ENCODE data around the gene CDC14A. TPM values are rescaled to one million over a fixed set of nuclear protein-coding genes. Genes with fewer than 3 reads are reported as not detected.

Gene CDC14A
- total RNA-seq, 1 donor from 2014 or later, result 12.9 TPM

DNA sequence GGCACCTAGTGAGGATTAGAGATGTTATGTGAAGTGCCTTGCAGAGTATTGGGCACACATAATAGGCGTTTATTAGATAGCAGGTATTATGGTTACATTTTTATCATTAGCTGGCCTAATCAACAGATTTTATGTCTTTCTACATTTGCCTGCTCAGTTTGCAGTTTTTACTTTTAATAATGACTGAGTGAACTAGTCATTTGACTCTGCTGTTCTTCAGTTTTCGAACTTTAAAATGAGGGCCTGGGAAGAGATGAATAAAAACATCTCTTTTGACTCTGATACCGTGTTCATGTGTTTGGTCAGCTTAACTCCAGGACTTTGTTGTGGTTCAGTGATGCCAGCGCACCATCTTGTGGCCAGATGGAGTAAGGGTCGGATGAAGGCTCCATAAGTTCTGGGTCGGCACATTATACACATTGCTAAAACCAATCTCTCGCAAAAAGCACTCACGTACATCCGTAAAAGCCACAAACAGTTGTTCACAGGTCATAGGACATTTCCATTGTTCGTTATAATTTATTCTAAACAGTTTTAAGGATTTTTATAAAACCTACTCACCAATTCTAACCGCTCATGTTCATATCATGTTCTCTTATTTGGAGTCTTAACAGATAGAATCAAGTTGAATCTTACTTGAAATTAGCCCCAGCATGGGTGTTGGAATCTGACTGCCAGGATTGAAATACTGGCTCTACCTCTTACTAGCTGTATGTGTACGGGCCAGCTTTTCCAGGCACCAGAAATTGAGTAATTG is 107.2 kb downstream of the CDC14A start:
- Mint-ChIP-seq H3K4me3 (ENCODE audit: unreplicated experiment) (no peak overlapping the region), H3K27me3 (ENCODE audit: unreplicated experiment) (no peaks in the 10 kb centered on the region), H3K27ac (ENCODE audit: unreplicated experiment) (no peak overlapping the region), H3K9me3 (ENCODE audit: unreplicated experiment) (no peaks in the 10 kb centered on the region), H3K4me1 (ENCODE audit: unreplicated experiment) (peaks cover 5% of the 10 kb centered on the region), H3K36me3 (ENCODE audit: low read depth, unreplicated experiment) (no peaks in the 10 kb centered on the region)
- DNase-seq (ENCODE audit: low spot score), result peak; percentile 68
- TF ChIP-seq, protein P1, sequence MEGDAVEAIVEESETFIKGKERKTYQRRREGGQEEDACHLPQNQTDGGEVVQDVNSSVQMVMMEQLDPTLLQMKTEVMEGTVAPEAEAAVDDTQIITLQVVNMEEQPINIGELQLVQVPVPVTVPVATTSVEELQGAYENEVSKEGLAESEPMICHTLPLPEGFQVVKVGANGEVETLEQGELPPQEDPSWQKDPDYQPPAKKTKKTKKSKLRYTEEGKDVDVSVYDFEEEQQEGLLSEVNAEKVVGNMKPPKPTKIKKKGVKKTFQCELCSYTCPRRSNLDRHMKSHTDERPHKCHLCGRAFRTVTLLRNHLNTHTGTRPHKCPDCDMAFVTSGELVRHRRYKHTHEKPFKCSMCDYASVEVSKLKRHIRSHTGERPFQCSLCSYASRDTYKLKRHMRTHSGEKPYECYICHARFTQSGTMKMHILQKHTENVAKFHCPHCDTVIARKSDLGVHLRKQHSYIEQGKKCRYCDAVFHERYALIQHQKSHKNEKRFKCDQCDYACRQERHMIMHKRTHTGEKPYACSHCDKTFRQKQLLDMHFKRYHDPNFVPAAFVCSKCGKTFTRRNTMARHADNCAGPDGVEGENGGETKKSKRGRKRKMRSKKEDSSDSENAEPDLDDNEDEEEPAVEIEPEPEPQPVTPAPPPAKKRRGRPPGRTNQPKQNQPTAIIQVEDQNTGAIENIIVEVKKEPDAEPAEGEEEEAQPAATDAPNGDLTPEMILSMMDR (IDR thresholded peaks at IDR 0.05; ENCODE audit: unreplicated experiment), result peak; percentile 62

DNA sequence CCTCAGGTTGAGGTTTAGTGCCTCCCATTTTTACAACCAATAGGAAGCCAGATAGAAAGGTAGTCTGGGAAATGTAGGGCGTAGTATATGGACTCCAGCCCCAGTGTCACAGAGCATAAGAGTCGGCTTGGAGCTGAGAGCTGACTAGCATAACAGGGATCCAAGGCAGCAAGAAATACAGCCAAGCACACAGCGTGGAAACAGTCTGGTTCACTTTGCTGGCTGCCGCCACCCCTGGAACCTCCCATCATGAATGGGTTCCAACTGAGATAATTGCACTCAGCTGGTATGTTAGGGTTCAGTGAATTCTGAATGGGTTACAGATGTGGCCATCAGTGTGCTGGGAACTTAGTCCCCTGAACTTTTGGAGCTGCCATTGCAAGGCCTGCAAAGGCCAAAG is 108.9 kb downstream of the CDC14A start:
- no peaks in the 10 kb centered on the region for H3K9me3 Mint-ChIP-seq (ENCODE audit: unreplicated experiment)
- DNase-seq (ENCODE audit: low spot score), result no peak
- H3K27ac Mint-ChIP-seq (ENCODE audit: unreplicated experiment), result no peak overlapping the region

DNA sequence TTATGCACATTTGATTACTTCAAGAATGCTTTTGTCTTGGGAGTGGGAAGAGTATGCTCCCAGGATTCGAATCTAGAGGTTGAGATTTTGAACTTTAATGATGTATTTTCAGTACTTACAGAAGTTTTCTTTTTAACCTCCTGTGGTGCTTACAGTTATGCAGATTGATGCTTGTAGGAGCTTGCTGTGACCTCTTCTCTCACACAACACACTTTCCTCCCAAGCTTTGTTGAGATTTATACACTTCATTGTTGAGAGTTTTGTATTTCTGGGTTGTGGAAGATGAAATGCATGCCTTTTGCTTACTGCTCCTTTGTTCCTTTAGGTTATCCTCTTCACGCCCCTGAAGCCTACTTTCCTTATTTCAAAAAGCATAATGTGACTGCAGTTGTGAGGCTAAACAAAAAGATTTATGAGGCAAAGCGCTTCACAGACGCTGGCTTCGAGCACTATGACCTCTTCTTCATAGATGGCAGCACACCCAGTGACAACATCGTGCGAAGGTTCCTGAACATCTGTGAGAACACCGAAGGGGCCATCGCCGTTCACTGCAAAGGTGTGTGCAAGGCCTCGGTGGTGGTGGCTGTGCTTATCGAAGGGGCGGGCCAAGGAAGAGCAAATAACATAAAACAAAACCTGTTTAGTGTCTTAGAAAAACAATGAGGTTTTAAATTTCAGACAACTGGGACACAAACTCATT is 110.2 kb downstream of the CDC14A start:
- H3K27ac Mint-ChIP-seq (ENCODE audit: unreplicated experiment), result no peak overlapping the region

More for the DNA sequence above, 108.9 kb downstream of the CDC14A start:
- H3K27me3 Mint-ChIP-seq (ENCODE audit: unreplicated experiment), result no peaks in the 10 kb centered on the region
- peaks cover 5% of the 10 kb centered on the region for H3K4me1 Mint-ChIP-seq (ENCODE audit: unreplicated experiment)
- TF ChIP-seq, protein P1 (IDR thresholded peaks at IDR 0.05; ENCODE audit: unreplicated experiment), result no peak
- H3K36me3 Mint-ChIP-seq (ENCODE audit: low read depth, unreplicated experiment), result no peaks in the 10 kb centered on the region
- H3K4me3 Mint-ChIP-seq (ENCODE audit: unreplicated experiment), result no peak overlapping the region

DNA sequence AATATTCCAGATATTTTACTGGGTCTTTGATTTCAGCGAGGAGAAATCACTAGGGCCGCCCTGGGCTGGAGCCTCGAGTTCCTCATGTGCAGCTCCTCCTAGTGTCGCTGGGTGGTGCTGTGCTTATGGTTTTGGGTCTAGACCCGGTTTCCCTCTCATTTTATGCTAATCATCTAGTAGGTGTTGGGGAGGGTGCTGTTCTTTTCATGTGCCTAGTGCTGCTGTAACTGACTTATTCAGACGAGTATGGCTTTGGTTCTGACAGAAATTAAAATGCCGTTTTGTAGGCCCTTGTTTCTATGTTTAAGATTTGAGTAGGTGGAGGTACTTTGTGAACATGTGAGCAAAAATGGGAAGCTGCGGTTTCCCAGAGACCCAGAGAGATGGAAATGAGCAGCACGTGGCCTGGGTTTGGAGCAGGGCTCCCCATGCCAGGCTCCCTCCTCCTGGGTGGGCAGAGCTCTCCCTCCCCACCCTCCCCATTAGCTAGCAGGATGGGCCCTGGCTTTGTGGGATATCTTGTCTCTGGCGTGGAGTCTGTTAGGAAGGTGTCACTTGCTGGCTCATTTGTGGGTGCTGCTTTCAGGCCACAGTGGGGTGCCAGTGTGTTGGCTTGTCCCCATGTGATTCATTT is 111.6 kb downstream of the CDC14A start:
- no peaks in the 10 kb centered on the region for H3K9me3 Mint-ChIP-seq (ENCODE audit: unreplicated experiment)
- TF ChIP-seq, protein P1 (IDR thresholded peaks at IDR 0.05; ENCODE audit: unreplicated experiment), result peak; percentile 73
- peaks cover 6% of the 10 kb centered on the region for H3K36me3 Mint-ChIP-seq (ENCODE audit: low read depth, unreplicated experiment)
- no peak overlapping the region for H3K27ac Mint-ChIP-seq (ENCODE audit: unreplicated experiment)
- H3K4me1 Mint-ChIP-seq (ENCODE audit: unreplicated experiment), result peaks cover 10% of the 10 kb centered on the region
- H3K4me3 Mint-ChIP-seq (ENCODE audit: unreplicated experiment), result no peak overlapping the region
- DNase-seq (ENCODE audit: low spot score), result peak; percentile 43
- peaks cover 2% of the 10 kb centered on the region for H3K27me3 Mint-ChIP-seq (ENCODE audit: unreplicated experiment)

More for the DNA sequence above, 110.2 kb downstream of the CDC14A start:
- Mint-ChIP-seq H3K4me1 (ENCODE audit: unreplicated experiment) (peaks cover 2% of the 10 kb centered on the region), H3K27me3 (ENCODE audit: unreplicated experiment) (peaks cover 2% of the 10 kb centered on the region), H3K36me3 (ENCODE audit: low read depth, unreplicated experiment) (no peaks in the 10 kb centered on the region), H3K4me3 (ENCODE audit: unreplicated experiment) (no peak overlapping the region), H3K9me3 (ENCODE audit: unreplicated experiment) (no peaks in the 10 kb centered on the region)
- TF ChIP-seq, protein P1 (IDR thresholded peaks at IDR 0.05; ENCODE audit: unreplicated experiment), result no peak
- DNase-seq (ENCODE audit: low spot score), result no peak
